ENCODE measurements around the gene MRGPRF. TPM values are rescaled to one million over a fixed set of nuclear protein-coding genes. Genes with fewer than 3 reads are reported as not detected.

MRGPRF gene
- total RNA-seq, 6 experiments from 2014 or later: 1.6 to 3.4 (median 2.0) TPM

DNA sequence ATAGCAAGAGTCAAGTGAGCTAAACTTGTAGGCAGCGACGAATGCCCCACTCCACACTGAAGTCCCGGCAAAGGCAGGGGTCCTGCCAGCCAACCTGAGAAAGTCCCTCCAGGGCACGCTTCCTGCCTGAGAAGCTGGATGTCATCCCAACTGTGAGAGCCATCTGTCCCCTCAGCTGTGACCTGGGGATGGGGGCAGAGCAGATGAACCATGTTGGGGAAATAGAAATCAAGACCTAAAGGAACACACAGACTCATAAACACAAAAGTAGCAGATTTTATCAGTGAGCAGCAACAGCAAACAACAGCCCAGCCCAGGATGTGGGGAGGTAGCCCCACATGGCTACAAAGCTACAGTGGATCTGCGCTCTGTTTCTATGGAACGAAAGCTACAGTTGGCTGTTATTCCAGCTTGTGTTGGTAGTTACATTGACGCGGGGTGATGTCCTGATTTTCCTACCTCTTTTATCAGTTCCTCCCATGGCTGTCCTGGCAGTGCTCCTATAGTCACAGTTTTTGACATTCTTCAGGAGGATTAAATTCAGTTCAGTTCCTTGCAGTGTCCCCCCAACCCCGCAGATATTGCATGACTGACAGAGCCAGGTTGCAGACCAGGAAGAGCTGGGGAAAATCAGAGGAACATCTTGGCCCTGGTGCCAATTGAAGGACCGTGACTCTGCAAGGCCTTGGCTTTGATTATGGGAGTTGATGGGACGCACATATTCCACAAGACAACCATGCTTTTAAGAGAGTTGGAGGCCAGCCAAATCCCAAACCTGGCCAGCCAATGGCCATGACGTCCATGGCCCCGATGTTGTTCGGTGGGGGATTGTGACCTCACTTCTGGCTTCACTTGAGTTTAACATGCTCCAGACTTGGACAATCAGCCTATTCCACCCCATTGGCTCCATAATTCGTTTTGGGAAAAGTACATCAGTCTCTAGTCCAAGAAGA is 46.9 kb downstream of the MRGPRF start:
- no peak overlapping the region for H3K4me3 ChIP-seq
- WGBS (ENCODE audit: insufficient coverage, low coverage, low lambda C conversion rate, missing lambda C conversion rate): 91% methylated on average over 3 of the region's 15 CpGs
- ATAC-seq: no peak
- no peak overlapping the region for H3K27ac ChIP-seq
- no peaks in the 10 kb centered on the region for H3K27me3 ChIP-seq
- H3K4me1 ChIP-seq: no peaks in the 10 kb centered on the region
- no peaks in the 10 kb centered on the region for H3K9me3 ChIP-seq
- intact Hi-C loops (cut with DNase I): no loop called here
- no peaks in the 10 kb centered on the region for H3K36me3 ChIP-seq
- peak in 1 of 3 donors; percentile 28 for DNase-seq
- TF ChIP-seq POLR2A (IDR thresholded peaks at IDR 0.05): no peak
- TF ChIP-seq, protein P1, sequence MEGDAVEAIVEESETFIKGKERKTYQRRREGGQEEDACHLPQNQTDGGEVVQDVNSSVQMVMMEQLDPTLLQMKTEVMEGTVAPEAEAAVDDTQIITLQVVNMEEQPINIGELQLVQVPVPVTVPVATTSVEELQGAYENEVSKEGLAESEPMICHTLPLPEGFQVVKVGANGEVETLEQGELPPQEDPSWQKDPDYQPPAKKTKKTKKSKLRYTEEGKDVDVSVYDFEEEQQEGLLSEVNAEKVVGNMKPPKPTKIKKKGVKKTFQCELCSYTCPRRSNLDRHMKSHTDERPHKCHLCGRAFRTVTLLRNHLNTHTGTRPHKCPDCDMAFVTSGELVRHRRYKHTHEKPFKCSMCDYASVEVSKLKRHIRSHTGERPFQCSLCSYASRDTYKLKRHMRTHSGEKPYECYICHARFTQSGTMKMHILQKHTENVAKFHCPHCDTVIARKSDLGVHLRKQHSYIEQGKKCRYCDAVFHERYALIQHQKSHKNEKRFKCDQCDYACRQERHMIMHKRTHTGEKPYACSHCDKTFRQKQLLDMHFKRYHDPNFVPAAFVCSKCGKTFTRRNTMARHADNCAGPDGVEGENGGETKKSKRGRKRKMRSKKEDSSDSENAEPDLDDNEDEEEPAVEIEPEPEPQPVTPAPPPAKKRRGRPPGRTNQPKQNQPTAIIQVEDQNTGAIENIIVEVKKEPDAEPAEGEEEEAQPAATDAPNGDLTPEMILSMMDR (IDR thresholded peaks at IDR 0.05): no peak

DNA sequence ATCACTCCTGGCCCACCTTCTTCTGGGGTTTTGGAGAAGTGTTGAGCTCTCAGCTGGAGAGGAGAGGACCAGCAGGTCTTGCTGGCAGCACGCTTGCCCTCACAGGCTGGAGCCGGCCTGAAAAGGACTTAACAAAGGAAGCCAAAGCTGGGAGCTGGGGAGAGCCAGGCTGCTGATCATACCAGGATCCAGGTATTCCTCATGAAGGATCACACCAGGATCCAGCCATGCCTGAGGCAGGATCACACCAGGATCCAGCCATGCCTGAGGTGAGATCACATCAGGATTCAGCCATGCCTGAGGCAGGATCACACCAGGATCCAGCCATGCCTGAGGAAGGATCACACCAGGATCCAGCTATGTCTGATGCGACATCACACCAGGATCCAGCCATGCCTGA is 49.3 kb downstream of the MRGPRF start:
- no peaks in the 10 kb centered on the region for H3K27me3 ChIP-seq
- H3K9me3 ChIP-seq: no peaks in the 10 kb centered on the region
- DNase-seq (no peak), ATAC-seq (peak; percentile 19 to 65 (median 52))
- TF ChIP-seq, protein P1 (IDR thresholded peaks at IDR 0.05): no peak
- no peaks in the 10 kb centered on the region for H3K36me3 ChIP-seq
- intact Hi-C loops (cut with DNase I): no loop called here
- no peaks in the 10 kb centered on the region for H3K4me1 ChIP-seq
- WGBS (ENCODE audit: insufficient coverage, low coverage, low lambda C conversion rate, missing lambda C conversion rate): 80% methylated on average over 3 of the region's 3 CpGs
- no peak overlapping the region for H3K27ac ChIP-seq
- no peak overlapping the region for H3K4me3 ChIP-seq

DNA sequence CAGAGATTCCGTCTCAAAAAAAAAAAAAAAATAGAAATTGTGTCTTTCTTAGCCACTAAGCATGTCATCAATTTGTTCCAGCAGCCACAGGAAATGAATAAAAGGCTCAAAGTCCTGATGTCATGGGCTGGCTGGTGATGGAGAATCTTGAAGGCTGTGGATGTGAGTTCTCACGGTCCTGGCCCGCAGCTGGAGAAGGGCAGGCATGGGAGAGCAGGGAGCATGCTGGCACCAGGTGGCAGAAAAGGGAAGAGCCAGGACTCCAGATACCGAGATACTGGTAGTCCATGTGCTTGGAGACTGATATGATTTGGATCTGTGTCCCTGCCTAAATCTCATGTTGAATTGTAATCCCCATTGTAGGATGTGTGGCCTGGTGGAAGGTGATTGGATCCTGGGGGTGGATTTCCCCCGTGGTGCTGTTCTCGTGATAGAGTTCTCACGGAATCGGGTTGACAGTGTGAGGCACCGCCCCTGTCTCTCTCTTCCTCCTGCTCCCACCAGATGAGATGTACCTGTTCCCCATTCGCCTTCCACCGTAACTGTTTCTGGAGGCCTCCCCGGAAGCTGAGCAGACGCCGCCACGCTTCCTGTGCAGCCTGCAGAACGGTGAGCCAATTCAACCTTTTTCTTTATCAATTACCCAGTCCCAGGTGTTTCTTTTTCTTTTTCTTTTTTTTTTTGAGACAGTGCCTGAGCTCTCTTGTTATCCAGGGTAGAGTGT is 50.4 kb downstream of the MRGPRF start:
- Histone ChIP-seq H3K4me1 (no peaks in the 10 kb centered on the region), H3K36me3 (no peaks in the 10 kb centered on the region), H3K9me3 (no peaks in the 10 kb centered on the region), H3K27me3 (no peaks in the 10 kb centered on the region), H3K4me3 (no peak overlapping the region), H3K27ac (no peak overlapping the region)
- intact Hi-C loops (cut with DNase I): no loop called here
- DNase-seq (no peak), ATAC-seq (peak; percentile 42 to 53 (median 48))
- WGBS (ENCODE audit: insufficient coverage, low coverage, low lambda C conversion rate, missing lambda C conversion rate): 76% methylated on average over 10 of the region's 16 CpGs
- TF ChIP-seq POLR2A (IDR thresholded peaks at IDR 0.05): no peak
- TF ChIP-seq, protein P1 (IDR thresholded peaks at IDR 0.05): peak in 1 of 4 donors; percentile 9

DNA sequence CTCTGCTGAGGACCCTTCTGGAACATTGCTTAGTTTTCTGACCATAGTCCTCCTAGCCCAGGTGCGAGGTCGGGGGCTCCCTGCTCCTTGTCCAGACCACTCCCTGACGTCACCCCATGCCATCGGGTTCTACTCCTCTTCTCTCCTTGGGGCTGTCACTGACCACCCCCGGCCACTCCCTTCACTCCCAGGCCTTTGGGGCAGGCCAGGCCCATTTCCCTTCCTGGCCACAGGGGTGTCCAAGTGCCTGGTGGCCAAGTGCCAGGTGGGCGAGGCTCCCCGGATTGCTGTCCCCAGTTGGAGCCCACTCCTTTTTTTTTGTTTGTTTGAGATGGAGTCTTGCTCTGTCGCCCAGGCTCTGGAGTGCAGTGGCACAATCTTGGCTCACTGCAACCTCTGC is 51.8 kb downstream of the MRGPRF start:
- WGBS (ENCODE audit: insufficient coverage, low coverage, low lambda C conversion rate, missing lambda C conversion rate): 78% methylated on average over 5 of the region's 8 CpGs
- intact Hi-C loops (cut with DNase I): no loop called here
- Histone ChIP-seq H3K27ac (no peak overlapping the region), H3K36me3 (no peaks in the 10 kb centered on the region), H3K27me3 (no peaks in the 10 kb centered on the region), H3K4me1 (no peaks in the 10 kb centered on the region), H3K4me3 (no peak overlapping the region), H3K9me3 (no peaks in the 10 kb centered on the region)
- peak in 1 of 3 donors; percentile 46 for DNase-seq
- no peak for ATAC-seq
- TF ChIP-seq, protein P1 (IDR thresholded peaks at IDR 0.05): no peak
- no peak for TF ChIP-seq POLR2A (IDR thresholded peaks at IDR 0.05)
